Aorta (tissue), 5 donors: ENCODE measurements around the gene ROBO1. TPM values are rescaled to one million over a fixed set of nuclear protein-coding genes. Genes with fewer than 3 reads are reported as not detected.
"Not testable (repeated sequence)": the region's sequence is repeated elsewhere in the genome, so short reads cannot be mapped to it uniquely, and the experiment has no call there.

ENCODE experiments used
- ATAC-seq: fragments of 200-7000 bp; cut with Tn5 transposase; one replicate; pipeline ENCODE4 v1.9.1; 2022; ENCODE audit warnings: moderate library complexity; ENCODE audit not compliant: low FRiP score
- DNase-seq, 2 donors: peaks; one replicate each; pipeline ENCODE4 v3.0.0-alpha.2; 2020
- H3K27ac ChIP-seq, 2 donors: one replicate each; pipeline ENCODE4 v1.5.1; 2013; ENCODE audit warnings: low read length in 2 of 2, mild to moderate bottlenecking in 2 of 2, moderate library complexity in 2 of 2, control low read depth in 1 of 2, inconsistent platforms in 1 of 2, low read depth in 1 of 2
- H3K27me3 ChIP-seq, 2 donors: one replicate each; pipeline ENCODE4 v1.6.1; 2013; ENCODE audit warnings: control low read depth in 1 of 2, low read length in 1 of 2, mild to moderate bottlenecking in 1 of 2, moderate library complexity in 1 of 2; ENCODE audit not compliant: insufficient read depth in 2 of 2, control insufficient read depth in 1 of 2
- H3K36me3 ChIP-seq, 2 donors: one replicate each; pipeline ENCODE4 v1.6.1; 2013; ENCODE audit warnings: control low read depth in 1 of 2, low read length in 1 of 2, mild to moderate bottlenecking in 1 of 2; ENCODE audit not compliant: insufficient read depth in 2 of 2, control insufficient read depth in 1 of 2
- H3K4me1 ChIP-seq, 2 donors: one replicate each; pipeline ENCODE4 v1.6.1; 2013; ENCODE audit warnings: low read length in 2 of 2, control low read depth in 1 of 2, mild to moderate bottlenecking in 1 of 2, moderate library complexity in 1 of 2; ENCODE audit not compliant: insufficient read depth in 2 of 2, control insufficient read depth in 1 of 2
- H3K4me3 ChIP-seq, 2 donors: one replicate each; pipeline ENCODE4 v1.5.1; 2013; ENCODE audit warnings: low read length in 2 of 2, control low read depth in 1 of 2, mild to moderate bottlenecking in 1 of 2
- H3K9me3 ChIP-seq: one replicate; pipeline ENCODE4 v1.6.1; 2013; ENCODE audit warnings: mild to moderate bottlenecking, low read length; ENCODE audit not compliant: control insufficient read depth
- WGBS, 2 donors: extraction: QIAGEN DNeasy Blood & Tissue Kit; methylation state at CpG; one replicate each; pipeline ENCODE4 v1.1.7; 2013; 5-methylcytosine and 5-hydroxymethylcytosine counted together
- intact Hi-C, 2 donors: fragments of 100-400 bp; cut with DNase I; formaldehyde crosslinking; loops; one replicate each; pipeline versions ENCODE4 v1.14.2 to v1.15.0; 2022
- long read RNA-seq, 2 donors: library from polyadenylated mRNA; unstranded; transcript quantifications; one replicate each; pipeline ENCODE4 v2.0.0, GENCODE V29; 2020 to 2021
- polyA plus RNA-seq, 2 donors: library from polyadenylated mRNA; stranded (reverse); fragments of 200-250 nt; gene quantifications; one replicate each; pipeline ENCODE4 v1.2.3, GENCODE V29; 2013
- total RNA-seq, 2 donors: library from RNA; stranded (reverse); fragmentation: NEBNext Ultra II Directional; extraction: Animal tissue kit (Norgen Biotek cat#: 25700); gene quantifications; one replicate each; pipeline ENCODE4 v1.2.1, GENCODE V29; 2021
- donor health status: healthy with polysubstance abuse.
- donor health status: Bipolar disorder and iron deficiency.
- donor health status: DM: no; HTN: no; CAD: no.
- donor health status: DM: no; HTN: no; CAD: no.
- donor health status: DM: yes; HTN: yes; CAD: no.

The ROBO1 gene
- 10 to 100 TPM; 28.2 to 33.1 TPM for total RNA-seq
- 1 to 10 TPM; 2.1 to 5.0 TPM for polyA plus RNA-seq
- long read RNA-seq, donor 1, partial matches to known transcripts: 5 of 13 reads
- long read RNA-seq, donor 1, other reads (novel, unspliced or antisense): 8 of 13 reads
- long read RNA-seq, donor 2, partial matches to known transcripts: 6 of 14 reads
- long read RNA-seq, donor 2, other reads (novel, unspliced or antisense): 8 of 14 reads

- H3K36me3 ChIP-seq: no peaks in the 10 kb centered on the region
- no peaks in the 10 kb centered on the region for H3K27me3 ChIP-seq
- no peaks in the 10 kb centered on the region for H3K9me3 ChIP-seq
- intact Hi-C loops: no loop called here
- peaks cover 0 to 5% of the 10 kb centered on the region in 2 donors for H3K4me1 ChIP-seq
- DNase-seq (no peak), ATAC-seq (no peak)
- 4% methylated on average over 12 of the region's 12 CpGs for WGBS, 2 donors
- peak within 1 kb of the TSS in 1 of 2 donors; percentile 4 for H3K4me3 ChIP-seq
- no peak within 1 kb of the TSS for H3K27ac ChIP-seq
Measured at GRCh38 chr3:79767905-79768267, at the start of gene ROBO1. TSS of gene ROBO1 (minus strand) at chr3:79767998.

- H3K4me1 ChIP-seq: no peaks in the 10 kb centered on the region
- H3K9me3 ChIP-seq: no peaks in the 10 kb centered on the region
- 68 to 77% methylated on average over 3 of the region's 3 CpGs for WGBS, 2 donors
- DNase-seq: no peak
- no peak overlapping the region for H3K27ac ChIP-seq
- H3K27me3 ChIP-seq: no peaks in the 10 kb centered on the region
- ATAC-seq: no peak
- no peaks in the 10 kb centered on the region for H3K36me3 ChIP-seq
- H3K4me3 ChIP-seq: no peak overlapping the region
- intact Hi-C loops: no loop called here
Measured at GRCh38 chr3:79817224-79817623, 49.4 kb upstream of the ROBO1 start.

GRCh38 chr3:79815478-79815877 lies 47.7 kb upstream of the ROBO1 start:
- intact Hi-C loops: no loop called here
- DNase-seq: no peak
- Histone ChIP-seq H3K27ac (no peak overlapping the region), H3K36me3 (no peaks in the 10 kb centered on the region), H3K4me3 (no peak overlapping the region), H3K27me3 (no peaks in the 10 kb centered on the region), H3K9me3 (no peaks in the 10 kb centered on the region), H3K4me1 (no peaks in the 10 kb centered on the region)
- no peak for ATAC-seq

GRCh38 chr3:79810581-79810980 lies 42.8 kb upstream of the ROBO1 start:
- no peak for ATAC-seq
- no peak overlapping the region for H3K27ac ChIP-seq
- no peaks in the 10 kb centered on the region for H3K36me3 ChIP-seq
- no peaks in the 10 kb centered on the region for H3K4me1 ChIP-seq
- DNase-seq: no peak
- intact Hi-C loops: no loop called here
- H3K4me3 ChIP-seq: no peak overlapping the region
- WGBS, 2 donors: 41 to 43% methylated on average over 1 of the region's 1 CpG
- no peaks in the 10 kb centered on the region for H3K9me3 ChIP-seq
- no peaks in the 10 kb centered on the region for H3K27me3 ChIP-seq

GRCh38 chr3:79810092-79810491 lies 42.3 kb upstream of the ROBO1 start:
- WGBS, 2 donors: 87 to 95% methylated on average over 3 of the region's 3 CpGs
- Histone ChIP-seq H3K9me3 (no peaks in the 10 kb centered on the region), H3K4me1 (no peaks in the 10 kb centered on the region), H3K36me3 (no peaks in the 10 kb centered on the region), H3K27ac (no peak overlapping the region), H3K27me3 (no peaks in the 10 kb centered on the region), H3K4me3 (no peak overlapping the region)
- DNase-seq (no peak), ATAC-seq (no peak)
- intact Hi-C loops: no loop called here

GRCh38 chr3:79809106-79809505 lies 41.3 kb upstream of the ROBO1 start:
- H3K36me3 ChIP-seq: no peaks in the 10 kb centered on the region
- 13 to 17% methylated on average over 2 of the region's 2 CpGs for WGBS, 2 donors
- H3K27me3 ChIP-seq: no peaks in the 10 kb centered on the region
- H3K4me1 ChIP-seq: no peaks in the 10 kb centered on the region
- ATAC-seq (no peak), DNase-seq (no peak)
- H3K9me3 ChIP-seq: no peaks in the 10 kb centered on the region
- H3K4me3 ChIP-seq: no peak overlapping the region
- H3K27ac ChIP-seq: no peak overlapping the region
- intact Hi-C loops: no loop called here

- Histone ChIP-seq H3K27me3 (no peaks in the 10 kb centered on the region), H3K4me3 (no peak overlapping the region), H3K27ac (no peak overlapping the region), H3K9me3 (no peaks in the 10 kb centered on the region), H3K36me3 (no peaks in the 10 kb centered on the region), H3K4me1 (no peaks in the 10 kb centered on the region)
- intact Hi-C loops: no loop called here
- WGBS, 2 donors: 20 to 38% methylated on average over 2 of the region's 2 CpGs
- DNase-seq: no peak
- no peak for ATAC-seq
Measured at GRCh38 chr3:79808515-79808914, 40.7 kb upstream of the ROBO1 start.

- H3K4me1 ChIP-seq, H3K27ac ChIP-seq, ATAC-seq, H3K36me3 ChIP-seq, H3K27me3 ChIP-seq, H3K4me3 ChIP-seq, intact Hi-C loops, H3K9me3 ChIP-seq: not testable (repeated sequence)
- WGBS, 2 donors: 91 to 92% methylated on average over 4 of the region's 4 CpGs
- DNase-seq: peak in 1 of 2 donors; percentile 28
Measured at GRCh38 chr3:79790177-79790576, 22.4 kb upstream of the ROBO1 start.

GRCh38 chr3:79773291-79773690 lies 5.5 kb upstream of the ROBO1 start:
- Histone ChIP-seq H3K27ac (no peak overlapping the region), H3K36me3 (no peaks in the 10 kb centered on the region), H3K9me3 (peaks cover 4% of the 10 kb centered on the region), H3K4me1 (no peaks in the 10 kb centered on the region), H3K4me3 (no peak overlapping the region), H3K27me3 (peaks cover 0 to 2% of the 10 kb centered on the region in 2 donors)
- no peak for DNase-seq
- 96 to 98% methylated on average over 5 of the region's 5 CpGs for WGBS, 2 donors
- no peak for ATAC-seq
- intact Hi-C loops: no loop called here
